Mucosa of descending colon (tissue), 3 donors: ENCODE measurements around the gene LCN12. TPM values are rescaled to one million over a fixed set of nuclear protein-coding genes. Genes with fewer than 3 reads are reported as not detected.

ENCODE experiments used
- ATAC-seq: fragments of 200-7000 bp; cut with Tn5 transposase; one replicate; pipeline ENCODE4 v1.9.1; 2020; ENCODE audit warnings: mild to moderate bottlenecking, moderate library complexity
- DNase-seq, 3 donors: peaks; one replicate each; pipeline ENCODE4 v3.0.0-alpha.2; 2020
- H3K36me3 ChIP-seq: fragments of 200-600 bp; one replicate; pipeline ENCODE4 v1.8.0; 2021; ENCODE audit warnings: low read depth, mild to moderate bottlenecking
- H3K4me1 ChIP-seq: fragments of 200-600 bp; one replicate; pipeline ENCODE4 v1.8.0; 2021; ENCODE audit warnings: low read depth, mild to moderate bottlenecking
- H3K4me3 ChIP-seq: fragments of 200-600 bp; one replicate; pipeline ENCODE4 v1.8.0; 2021; ENCODE audit warnings: mild to moderate bottlenecking
- H3K9me3 ChIP-seq: fragments of 200-600 bp; one replicate; pipeline ENCODE4 v1.8.0; 2021; ENCODE audit warnings: mild to moderate bottlenecking
- CTCF ChIP-seq: fragments of 200-600 bp; IDR thresholded peaks from one replicate; pipeline ENCODE4 v1.8.0; 2022; ENCODE audit warnings: antibody characterized with exemption, mild to moderate bottlenecking
- intact Hi-C, 2 donors: fragments of 100-400 bp; cut with DNase I in 1 of 2; cut with micrococcal nuclease in 1 of 2; formaldehyde crosslinking; loops; one replicate each; pipeline versions ENCODE4 v1.11.0 to v1.11.1; 2022; cut with DNase I, micrococcal nuclease
- long read RNA-seq, 2 donors: library from polyadenylated mRNA; unstranded; transcript quantifications; one replicate each; pipeline ENCODE4 v2.0.0, GENCODE V29; 2019 to 2021
- total RNA-seq, 3 donors: library from RNA; stranded (reverse); fragmentation: NEBNext Ultra II Directional in 2 of 3; extraction: Animal tissue kit (Norgen Biotek cat#: 25700) in 2 of 3; gene quantifications; one replicate each; pipeline versions ENCODE4 v1.2.1 to v1.2.4, GENCODE V29; 2021 to 2023
- donor health status: DM: no; HTN: no; CAD: no; lungs with moderate emphysema.
- donor health status: DM: no; HTN: no; CAD: no.
- donor health status: DM: no; HTN: yes; CAD: no.

The LCN12 gene
- 10 to 100 TPM in 1 of 3 donors, 1 to 10 TPM in 2; 6.8 to 10.7 (median 7.6) TPM for total RNA-seq
- long read RNA-seq, donor 1, partial matches to known transcripts = 0 of 1 reads
- long read RNA-seq, donor 1, other reads (novel, unspliced or antisense) = 1 of 1 reads
- long read RNA-seq, donor 2 = 0 reads

DNA sequence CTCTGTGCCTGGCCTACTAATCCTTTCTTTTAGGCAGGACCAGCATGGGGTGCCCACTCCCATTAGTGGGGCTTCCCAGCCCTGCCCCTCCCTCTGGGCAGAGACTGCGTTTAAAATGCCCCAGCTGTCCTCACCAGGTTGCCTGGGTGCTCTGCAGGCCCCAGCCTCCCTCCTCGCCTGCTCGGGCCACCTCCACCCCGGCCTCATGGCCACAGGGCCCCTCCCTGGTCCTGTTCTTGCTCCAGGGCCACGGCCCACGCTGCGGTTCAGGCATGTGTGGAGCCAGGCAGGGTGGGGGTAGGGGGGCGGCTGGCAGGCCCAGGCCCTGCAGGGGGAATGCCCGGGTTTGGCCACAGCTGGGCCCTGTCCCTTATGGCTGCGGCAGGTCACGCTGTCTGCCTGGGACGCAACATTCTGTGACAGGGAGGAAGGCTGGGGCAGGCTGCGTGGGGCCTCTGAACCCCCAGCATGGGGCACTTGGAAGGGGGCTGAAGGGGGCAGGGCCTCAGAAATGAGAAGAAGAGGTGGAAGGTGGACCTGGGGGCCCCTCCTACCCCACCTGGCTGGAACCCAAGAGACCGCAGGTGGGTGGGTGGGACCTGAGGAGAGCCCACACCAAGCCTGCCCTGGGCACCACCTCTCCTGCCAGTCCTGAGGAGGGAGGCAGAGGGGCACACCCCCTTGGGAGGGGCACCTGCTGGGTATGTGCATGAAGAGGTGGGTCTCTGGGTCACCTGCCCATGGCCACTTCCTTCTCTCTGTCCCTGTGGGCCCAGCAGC, at the start of gene LCN12:
Gene LCN12 (plus strand): TSS at position 733 of the 780 bp plus-strand sequence. CDS start 55 bp downstream, outside the sequence.
- Histone ChIP-seq H3K9me3 (no peaks in the 10 kb centered on the region), H3K4me3 (no peak within 1 kb of the TSS), H3K36me3 (no peaks in the 10 kb centered on the region), H3K4me1 (peaks cover 38% of the 10 kb centered on the region)
- intact Hi-C loops = no loop called here
- no peak for TF ChIP-seq CTCF
- ATAC-seq (no peak), DNase-seq (peak; percentile 47 to 63 (median 55))

GRCh38 chr9:136903041-136903554, 49.0 kb upstream of the LCN12 start:
- intact Hi-C loops = no loop called here
- ATAC-seq (peak; percentile 6), DNase-seq (peak in 2 of 3 donors; percentile 57 to 58)
- TF ChIP-seq CTCF = no peak
- peaks cover 55% of the 10 kb centered on the region for H3K4me1 ChIP-seq
- no peak overlapping the region for H3K4me3 ChIP-seq
- H3K9me3 ChIP-seq = no peaks in the 10 kb centered on the region
- no peaks in the 10 kb centered on the region for H3K36me3 ChIP-seq

- no peak for TF ChIP-seq CTCF
- ATAC-seq (no peak), DNase-seq (no peak)
- intact Hi-C loops = no loop called here
- H3K9me3 ChIP-seq = no peaks in the 10 kb centered on the region
- H3K4me1 ChIP-seq = peaks cover 27% of the 10 kb centered on the region
- no peak overlapping the region for H3K4me3 ChIP-seq
- no peaks in the 10 kb centered on the region for H3K36me3 ChIP-seq
Observed at GRCh38 chr9:136906266-136906665, 45.8 kb upstream of the LCN12 start.

GRCh38 chr9:136907011-136907914, 44.8 kb upstream of the LCN12 start:
- no peak for ATAC-seq
- Histone ChIP-seq H3K9me3 (no peaks in the 10 kb centered on the region), H3K4me1 (peaks cover 17% of the 10 kb centered on the region), H3K36me3 (no peaks in the 10 kb centered on the region), H3K4me3 (no peak overlapping the region)
- intact Hi-C loops = no loop called here
- no peak for TF ChIP-seq CTCF
- DNase-seq = no peak

- no peak for TF ChIP-seq CTCF
- no peaks in the 10 kb centered on the region for H3K4me1 ChIP-seq
Observed at GRCh38 chr9:136910197-136910900, 41.7 kb upstream of the LCN12 start.

More at GRCh38 chr9:136910197-136910900, 41.7 kb upstream of the LCN12 start:
- no peaks in the 10 kb centered on the region for H3K9me3 ChIP-seq
- H3K36me3 ChIP-seq = no peaks in the 10 kb centered on the region
- ATAC-seq = peak; percentile 13
- intact Hi-C loops = no loop called here
- no peak overlapping the region for H3K4me3 ChIP-seq
- DNase-seq = no peak
